ENCODE measurements around the gene ATP11B.

ATP11B gene

DNA sequence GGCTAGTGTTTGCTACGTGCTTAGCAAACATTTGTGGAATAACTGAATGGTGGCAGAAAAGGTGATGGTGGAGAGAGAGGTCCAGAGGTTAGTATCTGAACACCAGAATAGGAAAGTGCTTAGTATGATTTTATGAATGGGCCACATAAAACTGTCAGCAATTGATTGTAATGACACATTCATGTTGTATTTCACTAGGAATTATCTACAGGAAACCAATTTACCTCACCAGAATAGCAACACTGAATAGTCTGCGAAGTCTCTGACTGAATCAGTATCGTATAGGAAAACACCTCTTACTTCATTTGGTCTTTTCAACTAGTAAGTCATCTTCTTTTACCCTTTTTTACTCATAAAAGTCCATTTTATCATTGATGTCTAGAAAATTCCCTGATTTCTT is 8.2 kb upstream of the ATP11B start:
- H3K4me3 ChIP-seq (ENCODE audit: low read depth, low read length): no peak overlapping the region
- DNase-seq (ENCODE audit: low read depth): no peak
- TF ChIP-seq, protein P1, sequence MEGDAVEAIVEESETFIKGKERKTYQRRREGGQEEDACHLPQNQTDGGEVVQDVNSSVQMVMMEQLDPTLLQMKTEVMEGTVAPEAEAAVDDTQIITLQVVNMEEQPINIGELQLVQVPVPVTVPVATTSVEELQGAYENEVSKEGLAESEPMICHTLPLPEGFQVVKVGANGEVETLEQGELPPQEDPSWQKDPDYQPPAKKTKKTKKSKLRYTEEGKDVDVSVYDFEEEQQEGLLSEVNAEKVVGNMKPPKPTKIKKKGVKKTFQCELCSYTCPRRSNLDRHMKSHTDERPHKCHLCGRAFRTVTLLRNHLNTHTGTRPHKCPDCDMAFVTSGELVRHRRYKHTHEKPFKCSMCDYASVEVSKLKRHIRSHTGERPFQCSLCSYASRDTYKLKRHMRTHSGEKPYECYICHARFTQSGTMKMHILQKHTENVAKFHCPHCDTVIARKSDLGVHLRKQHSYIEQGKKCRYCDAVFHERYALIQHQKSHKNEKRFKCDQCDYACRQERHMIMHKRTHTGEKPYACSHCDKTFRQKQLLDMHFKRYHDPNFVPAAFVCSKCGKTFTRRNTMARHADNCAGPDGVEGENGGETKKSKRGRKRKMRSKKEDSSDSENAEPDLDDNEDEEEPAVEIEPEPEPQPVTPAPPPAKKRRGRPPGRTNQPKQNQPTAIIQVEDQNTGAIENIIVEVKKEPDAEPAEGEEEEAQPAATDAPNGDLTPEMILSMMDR (IDR thresholded peaks at IDR 0.05; ENCODE audit: low read depth, low read length, missing control alignments): no peak
- in situ Hi-C loops (cut with HindIII; ENCODE audit: low sequenced_read_pairs): no loop called here

DNA sequence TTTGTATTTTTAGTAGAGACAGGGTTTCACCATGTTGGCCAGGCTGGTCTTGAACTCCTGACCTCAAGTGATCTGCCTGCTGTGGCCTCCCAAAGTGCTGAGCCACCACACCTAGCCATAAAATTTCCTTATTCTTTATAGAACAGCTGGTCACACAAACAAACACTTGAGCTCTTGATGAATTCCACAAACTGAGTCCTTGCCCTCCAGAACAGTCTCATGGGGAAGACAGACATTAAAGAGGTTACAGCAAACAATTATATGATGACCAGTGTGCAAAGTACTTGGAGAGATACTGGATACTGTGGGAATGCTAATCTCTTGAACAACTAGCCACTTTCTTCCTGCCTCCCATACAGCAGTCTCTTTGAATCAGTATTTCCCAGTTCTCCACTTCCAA is 7.5 kb upstream of the ATP11B start:
- TF ChIP-seq, protein P1 (IDR thresholded peaks at IDR 0.05; ENCODE audit: low read depth, low read length, missing control alignments): no peak
- no peak for DNase-seq (ENCODE audit: low read depth)
- in situ Hi-C loops (cut with HindIII; ENCODE audit: low sequenced_read_pairs): no loop called here
- no peak overlapping the region for H3K4me3 ChIP-seq (ENCODE audit: low read depth, low read length)

DNA sequence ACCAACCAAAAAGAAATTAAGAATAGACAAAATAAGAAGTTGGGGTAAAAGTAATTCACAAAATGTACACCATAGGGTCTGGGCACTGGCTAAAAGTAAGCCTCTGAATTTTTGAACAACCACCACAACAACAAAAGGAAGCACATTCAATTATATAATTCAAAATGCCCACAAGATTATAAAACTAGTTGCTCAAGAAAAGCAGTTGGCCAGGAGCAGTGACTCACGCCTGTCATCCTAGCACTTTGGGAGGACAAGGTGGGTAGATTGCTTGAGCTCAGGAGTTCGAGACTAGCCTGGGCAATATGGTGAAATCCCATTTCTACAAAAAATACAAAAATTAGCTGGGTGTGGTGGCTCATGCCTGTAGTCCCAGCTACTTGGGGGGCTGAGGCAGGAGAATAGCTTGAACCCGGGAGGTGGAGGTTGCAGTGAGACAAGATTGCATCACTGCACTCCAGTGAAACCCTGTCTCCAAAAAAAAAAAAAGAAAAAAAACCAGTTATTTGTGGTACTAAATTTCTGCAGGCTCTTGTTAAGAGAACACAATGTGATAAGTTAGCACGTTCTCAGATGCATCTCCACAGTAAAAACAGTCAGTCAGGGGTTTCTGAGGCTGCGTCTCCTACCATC is 6.6 kb upstream of the ATP11B start:
- no peak for DNase-seq (ENCODE audit: low read depth)
- TF ChIP-seq, protein P1 (IDR thresholded peaks at IDR 0.05; ENCODE audit: low read depth, low read length, missing control alignments): no peak
- no peak overlapping the region for H3K4me3 ChIP-seq (ENCODE audit: low read depth, low read length)
- in situ Hi-C loops (cut with HindIII; ENCODE audit: low sequenced_read_pairs): no loop called here

DNA sequence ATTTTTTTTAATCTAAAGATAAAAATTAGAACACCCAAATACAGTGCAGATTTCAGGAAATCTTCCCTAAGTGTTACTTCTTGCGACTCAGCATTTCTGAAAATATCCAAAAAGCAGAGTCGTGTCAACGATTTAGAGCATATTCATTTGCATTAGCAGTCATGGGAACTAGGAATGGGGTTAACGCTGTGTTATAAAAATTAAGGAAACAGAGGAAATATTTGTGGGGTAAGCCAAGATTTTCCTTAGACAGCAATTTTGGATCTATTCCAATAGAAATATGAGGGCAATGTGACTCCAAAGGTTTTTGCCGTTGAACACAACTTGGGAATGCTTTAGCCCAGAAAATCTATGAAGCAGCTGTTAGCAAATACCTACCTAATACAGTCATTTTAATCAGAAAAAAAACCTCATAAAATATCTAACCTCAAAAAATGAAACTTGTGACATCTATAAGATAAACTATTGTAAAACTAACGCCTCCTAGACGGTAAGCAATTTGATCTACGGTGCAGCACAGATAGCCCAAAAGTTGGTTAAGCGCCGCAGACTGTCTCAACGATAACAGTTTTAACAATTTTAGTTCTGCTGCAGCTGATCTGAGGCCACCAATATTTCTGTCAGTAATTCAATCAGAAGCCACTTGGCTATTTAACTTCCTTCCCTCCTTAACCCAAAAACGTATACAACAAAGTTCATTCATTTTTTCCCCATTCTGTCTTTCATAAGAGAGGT is 5.8 kb upstream of the ATP11B start:
- TF ChIP-seq, protein P1 (IDR thresholded peaks at IDR 0.05; ENCODE audit: low read depth, low read length, missing control alignments): no peak
- in situ Hi-C loops (cut with HindIII; ENCODE audit: low sequenced_read_pairs): no loop called here
- DNase-seq (ENCODE audit: low read depth): no peak
- H3K4me3 ChIP-seq (ENCODE audit: low read depth, low read length): no peak overlapping the region

DNA sequence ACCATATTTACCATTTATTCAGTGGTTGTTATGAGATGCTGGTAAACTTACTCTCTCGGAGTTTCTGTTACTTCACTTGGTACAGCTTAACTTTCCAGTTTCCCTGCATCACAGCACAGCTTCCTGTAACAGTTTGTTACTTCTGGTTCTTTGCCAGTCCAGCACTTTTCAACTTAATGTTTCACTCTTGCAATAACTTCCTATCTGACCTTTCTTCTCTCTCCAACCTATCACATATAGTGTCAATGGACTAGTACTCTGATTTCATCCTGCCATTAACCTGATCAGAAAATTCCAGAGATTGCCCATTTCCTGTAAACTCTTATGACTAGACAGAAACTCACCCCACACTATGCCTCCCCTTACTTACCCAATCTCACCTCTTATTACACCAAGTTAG is 3.9 kb upstream of the ATP11B start:
- DNase-seq (ENCODE audit: low read depth): no peak
- in situ Hi-C loops (cut with HindIII; ENCODE audit: low sequenced_read_pairs): no loop called here
- TF ChIP-seq, protein P1 (IDR thresholded peaks at IDR 0.05; ENCODE audit: low read depth, low read length, missing control alignments): no peak
- H3K4me3 ChIP-seq (ENCODE audit: low read depth, low read length): no peak overlapping the region

DNA sequence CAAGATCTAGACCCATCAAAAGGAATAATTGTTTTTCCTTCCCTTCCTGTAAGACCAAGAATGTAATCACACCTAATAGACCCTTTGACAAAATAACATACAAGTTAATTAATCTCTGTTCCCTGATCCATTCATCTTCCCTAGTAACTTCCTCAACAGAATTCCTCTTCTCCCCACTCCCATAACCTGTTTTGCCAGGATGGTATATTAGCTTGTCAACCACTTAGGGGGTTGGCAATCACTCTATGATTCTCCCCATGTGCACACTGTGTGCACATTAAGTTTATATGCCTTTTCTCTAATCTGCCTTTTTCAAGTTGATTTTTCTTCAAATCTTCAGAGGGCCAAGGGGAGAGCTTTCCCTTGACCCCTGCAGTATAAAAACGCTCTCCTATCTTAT is 2.7 kb upstream of the ATP11B start:
- in situ Hi-C loops (cut with HindIII; ENCODE audit: low sequenced_read_pairs): no loop called here

More for the DNA sequence above, 2.7 kb upstream of the ATP11B start:
- TF ChIP-seq, protein P1 (IDR thresholded peaks at IDR 0.05; ENCODE audit: low read depth, low read length, missing control alignments): no peak
- no peak for DNase-seq (ENCODE audit: low read depth)
- no peak overlapping the region for H3K4me3 ChIP-seq (ENCODE audit: low read depth, low read length)
